HG03354 (cell line): Measurements from ENCODE around the gene NTM.

Experiments used
- ATAC-seq: cut with Tn5 transposase; IDR thresholded peaks from one replicate; pipeline ENCODE4 v1.9.1; 2021; ENCODE audit warnings: mild to moderate bottlenecking; ENCODE audit not compliant: unreplicated experiment, poor library complexity, severe bottlenecking

The NTM gene

GRCh38 chr11:131690362-131690761 lies 319.9 kb downstream of the NTM start:
- no peak for ATAC-seq

GRCh38 chr11:131690776-131691175 lies 320.4 kb downstream of the NTM start:
- ATAC-seq: no peak

GRCh38 chr11:131691181-131692041 lies 321.0 kb downstream of the NTM start:
- ATAC-seq: no peak

GRCh38 chr11:131692151-131692550 lies 321.7 kb downstream of the NTM start:
- ATAC-seq: no peak

GRCh38 chr11:131692961-131693360 lies 322.5 kb downstream of the NTM start:
- no peak for ATAC-seq

GRCh38 chr11:131693756-131694155 lies 323.3 kb downstream of the NTM start:
- ATAC-seq: no peak

- ATAC-seq: peak; percentile 88
Observed at GRCh38 chr11:131694526-131695424, 324.4 kb downstream of the NTM start.

GRCh38 chr11:131695889-131696429 lies 325.5 kb downstream of the NTM start:
- ATAC-seq: no peak

- ATAC-seq: no peak
Observed at GRCh38 chr11:131696690-131697089, 326.3 kb downstream of the NTM start.

GRCh38 chr11:131703311-131703710 lies 332.9 kb downstream of the NTM start:
- ATAC-seq: no peak

GRCh38 chr11:131704682-131705081 lies 334.3 kb downstream of the NTM start:
- ATAC-seq: no peak

GRCh38 chr11:131710511-131710910 lies 340.1 kb downstream of the NTM start:
- no peak for ATAC-seq

- ATAC-seq: no peak
Observed at GRCh38 chr11:131712897-131713296, 342.5 kb downstream of the NTM start.

- ATAC-seq: no peak
Observed at GRCh38 chr11:131713529-131714134, 343.2 kb downstream of the NTM start.

- ATAC-seq: no peak
Observed at GRCh38 chr11:131717616-131718015, 347.2 kb downstream of the NTM start.

GRCh38 chr11:131723088-131723487 lies 352.7 kb downstream of the NTM start:
- ATAC-seq: no peak

GRCh38 chr11:131724436-131724975 lies 354.1 kb downstream of the NTM start:
- no peak for ATAC-seq

GRCh38 chr11:131734871-131735270 lies 364.5 kb downstream of the NTM start:
- ATAC-seq: no peak

GRCh38 chr11:131737357-131737756 lies 366.9 kb downstream of the NTM start:
- ATAC-seq: no peak
